Loucy (cell line): ENCODE measurements around the gene CFAP54.
A peak's percentile ranks its signal among the peaks of the same experiment; 100 is the strongest.

ENCODE experiments used
- H2AFZ ChIP-seq: fragments of 200-600 bp; sonication (generic); 2 replicates; pipeline ENCODE4 v1.6.0; 2016; ENCODE audit warnings: antibody characterized with exemption, mild to moderate bottlenecking, low read length, moderate library complexity
- H3F3A ChIP-seq: fragments of 200-600 bp; 2 replicates; pipeline ENCODE4 v1.6.0; 2016; ENCODE audit warnings: antibody characterized with exemption, low read depth, mild to moderate bottlenecking
- H3K27me3 ChIP-seq: fragments of 200-600 bp; sonication (generic); 2 replicates; pipeline ENCODE4 v1.6.1; 2014; ENCODE audit warnings: low read length, mild to moderate bottlenecking; ENCODE audit not compliant: insufficient read depth, poor library complexity, severe bottlenecking
- H3K36me3 ChIP-seq: fragments of 200-600 bp; sonication (generic); 2 replicates; pipeline ENCODE4 v1.6.1; 2016; ENCODE audit warnings: low read length; ENCODE audit not compliant: insufficient read depth
- H3K4me1 ChIP-seq: fragments of 200-600 bp; sonication (generic); 2 replicates; pipeline ENCODE4 v1.5.1; 2014; ENCODE audit warnings: low read length, mild to moderate bottlenecking; ENCODE audit not compliant: insufficient read depth, poor library complexity, severe bottlenecking
- H3K4me2 ChIP-seq: fragments of 200-600 bp; sonication (generic); 2 replicates; pipeline ENCODE4 v1.6.0; 2014; ENCODE audit warnings: antibody characterized with exemption, low read length, low read depth, mild to moderate bottlenecking; ENCODE audit not compliant: poor library complexity, severe bottlenecking
- H3K4me3 ChIP-seq: fragments of 200-600 bp; sonication (generic); 2 replicates; pipeline ENCODE4 v1.5.1; 2014; ENCODE audit warnings: low read length, mild to moderate bottlenecking, mixed read lengths; ENCODE audit not compliant: poor library complexity, severe bottlenecking
- H3K79me2 ChIP-seq: fragments of 200-600 bp; sonication (generic); 2 replicates; pipeline ENCODE4 v1.6.1; 2014; ENCODE audit warnings: low read length; ENCODE audit not compliant: insufficient read depth
- H3K9ac ChIP-seq: fragments of 200-600 bp; sonication (generic); 2 replicates; pipeline ENCODE4 v1.6.0; 2014; ENCODE audit warnings: mild to moderate bottlenecking, low read depth, low read length, moderate library complexity; ENCODE audit not compliant: poor library complexity, severe bottlenecking
- H3K9me2 ChIP-seq: fragments of 200-600 bp; sonication (generic); replicated peaks from 2 replicates; pipeline ENCODE4 v1.6.1; 2016; ENCODE audit warnings: low read depth, low read length, mixed read lengths
- H3K9me3 ChIP-seq: fragments of 200-600 bp; sonication (generic); 2 replicates; pipeline ENCODE4 v1.6.1; 2014; ENCODE audit warnings: mild to moderate bottlenecking, antibody characterized with exemption, low read length, low read depth; ENCODE audit not compliant: insufficient read depth
- H4K20me1 ChIP-seq: fragments of 200-600 bp; sonication (generic); 2 replicates; pipeline ENCODE4 v1.6.0; 2014; ENCODE audit warnings: antibody characterized with exemption, low read length, mild to moderate bottlenecking; ENCODE audit not compliant: insufficient read depth, poor library complexity, severe bottlenecking
- CTCF ChIP-seq: fragments of 200-600 bp; sonication (generic); conservative IDR thresholded peaks from 2 replicates; pipeline ENCODE4 v1.5.1; 2014; ENCODE audit warnings: mild to moderate bottlenecking, antibody characterized with exemption, low read length
- EZH2phosphoT487 ChIP-seq: fragments of 200-600 bp; IDR thresholded peaks from 2 replicates; pipeline ENCODE4 v1.6.1; 2018; ENCODE audit warnings: antibody characterized with exemption, mild to moderate bottlenecking, moderate library complexity, borderline replicate concordance

CFAP54 gene

GRCh38 chr12:96892104-96892503 is 402.7 kb downstream of the CFAP54 start:
- no peaks in the 10 kb centered on the region for H3F3A ChIP-seq
- no peak overlapping the region for H3K9ac ChIP-seq
- TF ChIP-seq CTCF (no peak), EZH2phosphoT487 (no peak)
- H3K9me2 ChIP-seq: no peaks in the 10 kb centered on the region
- no peak overlapping the region for H3K4me2 ChIP-seq
- H3K36me3 ChIP-seq: no peaks in the 10 kb centered on the region
- H3K4me3 ChIP-seq: no peak overlapping the region
- H2AFZ ChIP-seq: no peak overlapping the region
- H4K20me1 ChIP-seq: no peaks in the 10 kb centered on the region
- no peaks in the 10 kb centered on the region for H3K79me2 ChIP-seq
- H3K4me1 ChIP-seq: no peaks in the 10 kb centered on the region
- H3K27me3 ChIP-seq: no peaks in the 10 kb centered on the region
- H3K9me3 ChIP-seq: no peaks in the 10 kb centered on the region

GRCh38 chr12:96897421-96897820 is 408.0 kb downstream of the CFAP54 start:
- Histone ChIP-seq H4K20me1 (no peaks in the 10 kb centered on the region), H3K4me2 (no peak overlapping the region), H3K4me3 (no peak overlapping the region), H3K9me3 (no peaks in the 10 kb centered on the region), H3K9me2 (no peaks in the 10 kb centered on the region), H3K4me1 (no peaks in the 10 kb centered on the region), H3K9ac (no peak overlapping the region), H3F3A (no peaks in the 10 kb centered on the region), H3K36me3 (no peaks in the 10 kb centered on the region), H3K27me3 (no peaks in the 10 kb centered on the region), H2AFZ (no peak overlapping the region), H3K79me2 (no peaks in the 10 kb centered on the region)
- TF ChIP-seq CTCF (no peak), EZH2phosphoT487 (no peak)

GRCh38 chr12:96901175-96901574 is 411.8 kb downstream of the CFAP54 start:
- Histone ChIP-seq H2AFZ (no peak overlapping the region), H3K9me2 (no peaks in the 10 kb centered on the region), H4K20me1 (no peaks in the 10 kb centered on the region), H3K36me3 (no peaks in the 10 kb centered on the region), H3K9ac (no peak overlapping the region), H3K27me3 (no peaks in the 10 kb centered on the region), H3K4me3 (no peak overlapping the region), H3K9me3 (no peaks in the 10 kb centered on the region), H3K4me1 (peaks cover 1% of the 10 kb centered on the region), H3F3A (no peaks in the 10 kb centered on the region; the same call in 1 of the 2 replicates), H3K4me2 (no peak overlapping the region), H3K79me2 (no peaks in the 10 kb centered on the region)
- no peak for TF ChIP-seq EZH2phosphoT487

- H3K27me3 ChIP-seq: no peaks in the 10 kb centered on the region
- no peak overlapping the region for H3K9ac ChIP-seq
- H3K9me2 ChIP-seq: no peaks in the 10 kb centered on the region
- no peaks in the 10 kb centered on the region for H4K20me1 ChIP-seq
- 0 out of 2 replicates have a peak overlapping the region, but pooled peaks have one; percentile 32 for H2AFZ ChIP-seq
- no peaks in the 10 kb centered on the region; the same call in 1 of the 2 replicates for H3F3A ChIP-seq
- 0 out of 2 replicates have a peak, but pooled peaks cover under 1% of the 10 kb centered on the region for H3K79me2 ChIP-seq
- H3K9me3 ChIP-seq: no peaks in the 10 kb centered on the region
- no peak overlapping the region for H3K4me2 ChIP-seq
- no peak for TF ChIP-seq EZH2phosphoT487
- peak; percentile 55 for TF ChIP-seq CTCF
- peaks cover 5% of the 10 kb centered on the region for H3K4me1 ChIP-seq
- no peak overlapping the region for H3K4me3 ChIP-seq
- H3K36me3 ChIP-seq: no peaks in the 10 kb centered on the region
Observed at GRCh38 chr12:96902076-96902475, 412.7 kb downstream of the CFAP54 start.
